Regular cardiac myocyte (primary cell): Measurements from ENCODE around the gene VPS39. TPM values are rescaled to one million over a fixed set of nuclear protein-coding genes. Genes with fewer than 3 reads are reported as not detected.

Experiments
- total RNA-seq: library from RNA; depleted of rRNA; stranded (reverse); fragments of >200 nt; gene quantifications from 2 replicates; pipeline ENCODE4 v1.2.3, GENCODE V29; 2014

Gene VPS39, protein sequence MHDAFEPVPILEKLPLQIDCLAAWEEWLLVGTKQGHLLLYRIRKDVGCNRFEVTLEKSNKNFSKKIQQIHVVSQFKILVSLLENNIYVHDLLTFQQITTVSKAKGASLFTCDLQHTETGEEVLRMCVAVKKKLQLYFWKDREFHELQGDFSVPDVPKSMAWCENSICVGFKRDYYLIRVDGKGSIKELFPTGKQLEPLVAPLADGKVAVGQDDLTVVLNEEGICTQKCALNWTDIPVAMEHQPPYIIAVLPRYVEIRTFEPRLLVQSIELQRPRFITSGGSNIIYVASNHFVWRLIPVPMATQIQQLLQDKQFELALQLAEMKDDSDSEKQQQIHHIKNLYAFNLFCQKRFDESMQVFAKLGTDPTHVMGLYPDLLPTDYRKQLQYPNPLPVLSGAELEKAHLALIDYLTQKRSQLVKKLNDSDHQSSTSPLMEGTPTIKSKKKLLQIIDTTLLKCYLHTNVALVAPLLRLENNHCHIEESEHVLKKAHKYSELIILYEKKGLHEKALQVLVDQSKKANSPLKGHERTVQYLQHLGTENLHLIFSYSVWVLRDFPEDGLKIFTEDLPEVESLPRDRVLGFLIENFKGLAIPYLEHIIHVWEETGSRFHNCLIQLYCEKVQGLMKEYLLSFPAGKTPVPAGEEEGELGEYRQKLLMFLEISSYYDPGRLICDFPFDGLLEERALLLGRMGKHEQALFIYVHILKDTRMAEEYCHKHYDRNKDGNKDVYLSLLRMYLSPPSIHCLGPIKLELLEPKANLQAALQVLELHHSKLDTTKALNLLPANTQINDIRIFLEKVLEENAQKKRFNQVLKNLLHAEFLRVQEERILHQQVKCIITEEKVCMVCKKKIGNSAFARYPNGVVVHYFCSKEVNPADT
- 37.6 and 45.4 TPM in 2 replicates for total RNA-seq

GRCh38 chr15:42207674-42208579 lies at the start of gene VPS39:
VPS39 (minus strand) TSS chr15:42208304; CDS start chr15:42208153, 151 bp downstream.

GRCh38 chr15:42156243-42156922 lies 51.7 kb downstream of the VPS39 start, which contains the start of gene PLA2G4F:
PLA2G4F (minus strand) TSS chr15:42156636; CDS start chr15:42156549, 87 bp downstream.

Other genes starting within 250 kb of the VPS39 start
- gene EHD4, start 235.7 kb downstream of the VPS39 start, total RNA-seq: 11.6 and 22.8 TPM in 2 replicates
- gene PLA2G4E, start 187.3 kb downstream of the VPS39 start, total RNA-seq: not detected in 2 replicates
- under 0.01 TPM in 1 of 2 replicates, not detected in the other for gene PLA2G4D, start 113.7 kb downstream of the VPS39 start, total RNA-seq
- gene PLA2G4F, start 51.7 kb downstream of the VPS39 start, total RNA-seq: not detected in 2 replicates
- 13.4 and 19.7 TPM in 2 replicates for gene GANC, start 64.9 kb upstream of the VPS39 start, total RNA-seq
- 61.2 and 63.1 TPM in 2 replicates for gene TMEM87A, start 65.1 kb upstream of the VPS39 start, total RNA-seq
- 0.77 and 2.0 TPM in 2 replicates for gene CAPN3, start 151.2 kb upstream of the VPS39 start, total RNA-seq